Adipocyte (in vitro differentiated cells): ENCODE data around the gene GJB3.
"Not testable (repeated sequence)": the region's sequence is repeated elsewhere in the genome, so short reads cannot be mapped to it uniquely, and the experiment has no call there.

Experiments
- DNase-seq: peaks from one replicate; pipeline ENCODE4 v3.0.0-alpha.2; 2015; ENCODE audit warnings: low read depth
- H3K27me3 ChIP-seq: replicated peaks from 2 replicates; pipeline ENCODE4 v1.7.0; 2013; ENCODE audit warnings: mild to moderate bottlenecking, low read length, moderate library complexity; ENCODE audit not compliant: control insufficient read depth, insufficient read depth
- H3K36me3 ChIP-seq: 2 replicates; pipeline ENCODE4 v1.7.0; 2013; ENCODE audit warnings: low read length, mild to moderate bottlenecking, moderate library complexity; ENCODE audit not compliant: control insufficient read depth, insufficient read depth, severe bottlenecking
- H3K4me1 ChIP-seq: 2 replicates; pipeline ENCODE4 v1.7.0; 2013; ENCODE audit warnings: mild to moderate bottlenecking, low read length, moderate library complexity; ENCODE audit not compliant: control insufficient read depth, insufficient read depth
- H3K4me3 ChIP-seq: 2 replicates; pipeline ENCODE4 v1.7.0; 2013; ENCODE audit warnings: mild to moderate bottlenecking, low read length, moderate library complexity
- H3K9ac ChIP-seq: 2 replicates; pipeline ENCODE4 v1.7.0; 2013; ENCODE audit warnings: mild to moderate bottlenecking, low read length, moderate library complexity
- H3K9me3 ChIP-seq: 2 replicates; pipeline ENCODE4 v1.7.0; 2013; ENCODE audit warnings: mild to moderate bottlenecking, low read length, moderate library complexity; ENCODE audit not compliant: control insufficient read depth

Gene GJB3

GRCh38 chr1:34761176-34761761 lies 19.7 kb upstream of the GJB3 start:
- Histone ChIP-seq H3K4me3 (no peak overlapping the region), H3K9me3 (no peaks in the 10 kb centered on the region), H3K27me3 (peaks cover 21% of the 10 kb centered on the region), H3K9ac (no peak overlapping the region), H3K4me1 (no peaks in the 10 kb centered on the region), H3K36me3 (no peaks in the 10 kb centered on the region)
- no peak for DNase-seq

DNA sequence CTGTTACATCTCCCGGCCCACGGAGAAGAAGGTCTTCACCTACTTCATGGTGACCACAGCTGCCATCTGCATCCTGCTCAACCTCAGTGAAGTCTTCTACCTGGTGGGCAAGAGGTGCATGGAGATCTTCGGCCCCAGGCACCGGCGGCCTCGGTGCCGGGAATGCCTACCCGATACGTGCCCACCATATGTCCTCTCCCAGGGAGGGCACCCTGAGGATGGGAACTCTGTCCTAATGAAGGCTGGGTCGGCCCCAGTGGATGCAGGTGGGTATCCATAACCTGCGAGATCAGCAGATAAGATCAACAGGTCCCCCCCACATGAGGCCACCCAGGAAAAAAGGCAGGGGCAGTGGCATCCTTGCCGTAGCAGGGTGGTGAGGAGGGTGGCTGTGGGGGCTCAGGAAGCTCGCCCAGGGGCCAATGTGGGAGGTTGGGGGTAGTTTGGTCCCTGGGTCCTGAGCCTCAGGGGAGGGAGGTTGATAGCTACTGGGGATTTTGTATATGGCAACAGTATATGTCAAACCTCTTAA lies 19.2 kb upstream of the GJB3 start:
- Histone ChIP-seq H3K4me3 (no peak overlapping the region), H3K9ac (no peak overlapping the region), H3K27me3 (peaks cover 20% of the 10 kb centered on the region), H3K9me3 (no peaks in the 10 kb centered on the region), H3K36me3 (no peaks in the 10 kb centered on the region), H3K4me1 (no peaks in the 10 kb centered on the region)
- no peak for DNase-seq

GRCh38 chr1:34762474-34763141 lies 18.4 kb upstream of the GJB3 start:
- no peaks in the 10 kb centered on the region for H3K9me3 ChIP-seq
- H3K4me1 ChIP-seq: no peaks in the 10 kb centered on the region
- no peak overlapping the region for H3K4me3 ChIP-seq
- no peak overlapping the region for H3K9ac ChIP-seq
- DNase-seq: no peak
- no peaks in the 10 kb centered on the region for H3K36me3 ChIP-seq
- peaks cover 12% of the 10 kb centered on the region for H3K27me3 ChIP-seq

DNA sequence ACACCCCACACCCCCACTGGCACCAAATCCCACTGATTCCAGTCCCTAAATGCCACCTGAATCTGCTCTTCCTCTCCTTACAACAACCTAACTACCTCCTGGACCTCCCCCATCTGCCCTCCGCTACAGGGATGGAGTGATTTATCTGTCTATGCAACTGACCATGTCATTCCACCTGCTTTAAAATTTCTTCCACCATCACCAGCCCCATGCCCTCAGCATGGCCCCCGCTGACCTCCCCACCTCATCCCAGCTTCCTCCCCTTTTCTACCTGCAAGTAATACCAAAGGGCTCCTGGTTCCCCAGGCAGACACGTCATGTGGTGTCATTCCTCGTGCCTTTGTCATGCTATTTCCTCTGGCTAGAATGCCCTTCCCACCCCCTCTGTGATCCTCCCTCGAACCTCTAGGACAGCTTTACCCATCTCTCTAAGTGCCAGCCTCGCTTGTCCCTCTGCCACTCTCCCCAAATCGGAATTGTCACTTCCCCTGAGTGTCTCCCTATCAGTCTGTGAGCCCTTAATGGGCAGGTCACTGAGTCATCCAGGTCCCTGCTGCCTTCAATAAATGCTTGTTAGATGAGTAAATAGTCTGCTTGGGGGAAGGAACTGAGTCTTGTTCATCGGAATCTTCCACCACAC lies 17.8 kb upstream of the GJB3 start:
- no peak for DNase-seq
- Histone ChIP-seq H3K4me3 (no peak overlapping the region), H3K4me1 (no peaks in the 10 kb centered on the region), H3K27me3 (peaks cover 9% of the 10 kb centered on the region), H3K36me3 (no peaks in the 10 kb centered on the region), H3K9me3 (no peaks in the 10 kb centered on the region), H3K9ac (no peak overlapping the region)

DNA sequence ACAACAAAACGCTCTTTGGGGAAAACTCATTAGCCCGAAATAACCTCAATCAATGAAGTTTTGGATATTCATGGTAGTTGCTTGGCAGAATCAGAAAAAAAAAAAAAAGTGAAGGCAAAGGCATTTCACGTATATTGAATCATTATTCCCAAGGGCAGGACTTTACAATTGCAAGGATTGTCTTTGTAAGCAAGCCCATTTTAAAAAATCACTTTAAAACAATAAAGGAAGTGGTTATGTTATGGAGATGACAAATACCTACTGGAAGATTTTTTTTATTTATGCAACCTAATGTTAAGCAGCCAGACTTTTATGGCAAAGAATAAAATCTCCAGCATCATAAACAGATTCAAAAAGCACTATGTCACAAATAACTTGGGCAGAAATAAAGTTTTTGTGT lies 12.2 kb upstream of the GJB3 start:
- H3K4me3 ChIP-seq: no peak overlapping the region
- H3K9me3 ChIP-seq: no peaks in the 10 kb centered on the region
- H3K4me1 ChIP-seq: no peaks in the 10 kb centered on the region
- no peaks in the 10 kb centered on the region for H3K36me3 ChIP-seq
- DNase-seq: no peak
- peaks cover 11% of the 10 kb centered on the region for H3K27me3 ChIP-seq
- H3K9ac ChIP-seq: no peak overlapping the region

DNA sequence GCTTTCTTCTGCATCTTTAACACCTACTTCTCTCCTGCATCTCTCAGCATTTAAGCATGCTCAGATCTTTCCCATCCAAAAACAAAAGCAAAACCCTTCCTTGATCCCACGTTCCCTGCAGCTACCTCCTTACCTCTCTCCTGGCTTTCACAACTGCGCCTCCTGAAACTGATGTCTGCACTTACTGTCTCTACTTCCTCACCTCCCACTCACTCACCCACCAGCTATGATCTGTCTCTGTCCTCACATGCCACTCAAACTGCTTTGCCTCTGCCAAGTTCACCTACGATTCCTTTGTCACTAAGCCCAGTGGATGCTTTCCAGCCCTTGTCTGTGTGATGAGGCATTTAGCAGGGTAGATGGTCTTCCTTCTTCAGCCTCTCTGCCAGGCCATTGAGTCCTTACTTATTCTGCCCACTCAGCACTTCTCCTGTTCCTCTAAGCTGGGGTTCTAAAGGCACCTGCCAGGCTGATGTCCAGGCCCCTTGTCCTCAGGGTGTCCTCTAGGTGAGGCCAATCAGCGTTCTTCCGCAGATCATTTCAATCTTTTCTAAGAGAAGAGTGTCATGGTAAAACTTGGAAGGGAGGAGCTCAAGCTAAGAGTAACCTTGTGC lies 10.0 kb upstream of the GJB3 start:
- no peak overlapping the region for H3K4me3 ChIP-seq
- H3K36me3 ChIP-seq: no peaks in the 10 kb centered on the region
- no peak overlapping the region for H3K9ac ChIP-seq
- H3K9me3 ChIP-seq: no peaks in the 10 kb centered on the region
- no peaks in the 10 kb centered on the region for H3K4me1 ChIP-seq
- H3K27me3 ChIP-seq: peaks cover 17% of the 10 kb centered on the region
- DNase-seq: no peak

DNA sequence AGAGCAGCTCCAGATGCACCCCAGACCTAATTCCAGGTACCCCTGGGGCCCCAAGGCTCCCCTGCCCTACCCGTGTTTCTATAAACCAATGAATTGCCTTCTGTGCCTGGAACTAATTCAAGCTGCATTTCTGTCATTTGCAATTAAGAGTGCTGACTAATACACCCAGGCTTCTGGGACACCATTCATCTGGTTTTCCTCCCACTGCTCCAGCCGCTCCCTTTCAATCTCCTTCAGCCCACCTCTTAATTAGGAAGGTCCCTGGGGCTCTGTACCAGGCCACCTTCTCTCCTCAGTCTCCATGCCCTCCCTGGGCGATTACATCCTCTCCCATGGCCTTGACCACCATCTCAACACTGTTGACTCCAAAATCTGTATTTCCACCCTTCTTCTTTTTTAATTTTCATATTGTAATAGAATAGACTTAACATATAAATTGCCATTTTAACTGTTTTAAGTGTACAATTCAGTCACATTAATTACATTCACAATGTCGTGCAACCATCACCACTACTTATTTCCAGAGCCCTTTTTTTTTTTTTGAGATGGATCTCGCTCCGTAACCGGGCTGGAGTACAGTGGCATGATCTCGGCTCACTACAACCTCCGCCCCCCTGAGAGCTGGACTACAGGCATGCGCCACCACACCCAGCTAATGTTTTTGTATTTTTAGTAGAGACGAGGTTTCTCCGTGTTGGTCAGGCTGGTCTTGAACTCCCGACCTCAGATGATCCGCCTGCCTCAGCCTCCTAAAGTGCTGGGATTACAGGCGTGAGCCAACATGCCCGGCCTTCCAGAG lies 9.2 kb upstream of the GJB3 start:
- Histone ChIP-seq H3K9me3 (no peaks in the 10 kb centered on the region), H3K4me3 (no peak overlapping the region), H3K27me3 (peaks cover 23% of the 10 kb centered on the region), H3K4me1 (no peaks in the 10 kb centered on the region), H3K9ac (no peak overlapping the region), H3K36me3 (no peaks in the 10 kb centered on the region)
- no peak for DNase-seq

DNA sequence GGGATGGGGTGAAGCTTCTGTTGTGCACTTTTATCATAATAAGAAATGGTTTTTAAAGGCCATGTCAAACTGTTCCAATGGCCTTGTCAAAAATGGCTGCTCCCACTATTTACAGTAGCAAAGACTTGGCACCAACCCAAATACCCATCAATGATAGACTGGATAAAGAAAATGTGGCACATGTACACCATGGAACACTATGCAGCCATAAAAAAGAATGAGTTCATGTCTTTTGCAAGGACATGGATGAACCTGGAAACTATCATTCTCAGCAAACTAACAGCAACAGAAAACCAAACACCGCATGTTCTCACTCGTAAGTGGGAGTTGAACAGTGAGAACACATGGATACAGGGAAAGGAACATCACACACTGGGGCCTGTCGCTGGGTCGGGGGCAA lies 7.9 kb upstream of the GJB3 start:
- H3K9me3 ChIP-seq, DNase-seq, H3K4me1 ChIP-seq, H3K4me3 ChIP-seq, H3K36me3 ChIP-seq, H3K9ac ChIP-seq: not testable (repeated sequence)
- peaks cover 37% of the 10 kb centered on the region for H3K27me3 ChIP-seq

DNA sequence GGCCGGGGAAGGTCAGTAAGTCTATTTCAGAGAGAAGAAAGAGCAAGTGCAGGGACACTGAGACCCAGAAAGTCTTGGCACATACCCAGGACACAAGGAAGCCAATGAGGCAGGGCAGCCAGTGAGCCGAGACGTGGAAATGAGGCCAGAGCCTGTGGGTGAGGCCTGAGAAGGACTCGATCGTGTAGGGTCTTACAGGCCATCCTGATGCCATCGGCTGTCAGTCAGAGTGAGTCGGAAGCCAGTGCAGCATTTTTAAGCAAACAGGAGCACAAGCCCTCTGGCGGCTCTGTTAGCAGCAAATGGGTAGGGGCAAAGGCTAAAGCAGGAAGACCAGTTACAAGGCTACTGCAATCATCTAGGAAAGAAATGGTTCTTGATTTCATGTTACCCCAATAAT lies 6.1 kb upstream of the GJB3 start:
- no peak overlapping the region for H3K4me3 ChIP-seq
- DNase-seq: no peak
- H3K4me1 ChIP-seq: no peaks in the 10 kb centered on the region
- no peak overlapping the region for H3K9ac ChIP-seq
- H3K27me3 ChIP-seq: peaks cover 49% of the 10 kb centered on the region
- no peaks in the 10 kb centered on the region for H3K36me3 ChIP-seq
- H3K9me3 ChIP-seq: no peaks in the 10 kb centered on the region

DNA sequence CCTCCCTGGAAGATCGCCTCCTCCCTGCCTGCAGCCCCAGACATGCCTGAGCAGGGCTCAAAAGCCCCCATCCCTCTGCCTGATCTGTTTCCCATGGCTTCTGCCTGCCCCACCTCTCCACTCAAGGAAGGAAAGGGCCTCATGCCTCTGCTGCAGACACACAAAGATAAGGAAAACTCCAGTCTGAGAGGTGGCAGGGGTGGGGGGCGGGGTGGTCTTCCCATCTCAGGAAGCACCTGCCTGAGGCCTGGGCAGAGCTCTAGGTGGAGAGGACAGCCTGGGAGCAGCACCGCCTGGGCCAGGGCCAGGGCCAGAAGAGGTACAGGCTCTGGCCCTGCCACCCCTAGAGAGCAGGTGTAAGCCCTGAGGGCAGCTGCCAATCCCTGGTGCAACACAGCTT lies 4.1 kb upstream of the GJB3 start:
- DNase-seq: no peak
- no peaks in the 10 kb centered on the region for H3K9me3 ChIP-seq
- peaks cover 64% of the 10 kb centered on the region for H3K27me3 ChIP-seq
- no peak overlapping the region for H3K9ac ChIP-seq
- H3K4me1 ChIP-seq: peaks cover 6% of the 10 kb centered on the region
- H3K4me3 ChIP-seq: no peak overlapping the region
- H3K36me3 ChIP-seq: no peaks in the 10 kb centered on the region
